Keratinocyte (primary cell): ENCODE measurements around the gene CALCOCO1. TPM values are rescaled to one million over a fixed set of nuclear protein-coding genes. Genes with fewer than 3 reads are reported as not detected.
"Not testable (repeated sequence)": the region's sequence is repeated elsewhere in the genome, so short reads cannot be mapped to it uniquely, and the experiment has no call there.

Experiments
- DNase-seq: peaks from one replicate; pipeline ENCODE4 v3.0.0-alpha.2; 2011; ENCODE audit warnings: low read depth, missing footprints, low spot score
- FAIRE-seq: peaks from 2 replicates; lab custom pipeline; 2011; peaks lifted over from hg19 to GRCh38; lab: Jason Lieb, UNC
- H2AFZ ChIP-seq: 2 replicates; pipeline ENCODE4 v1.6.0; 2012; ENCODE audit warnings: low read length, control low read depth, inconsistent platforms; ENCODE audit not compliant: control insufficient read depth
- H3K27ac ChIP-seq: 2 replicates; pipeline ENCODE4 v1.5.1; 2011; ENCODE audit warnings: low read length; ENCODE audit not compliant: control insufficient read depth, insufficient read depth
- H3K27me3 ChIP-seq: 3 replicates; pipeline ENCODE4 v1.6.0; 2011; ENCODE audit warnings: low read length; ENCODE audit not compliant: control insufficient read depth, insufficient read depth; ENCODE audit errors: extremely low read depth
- H3K36me3 ChIP-seq, 2 experiments: 2 replicates in 1 of 2; 3 replicates in 1 of 2; pipeline ENCODE4 v1.5.1; 2011; ENCODE audit warnings: low read length in 2 of 2, mild to moderate bottlenecking in 1 of 2; ENCODE audit not compliant: control insufficient read depth in 2 of 2, insufficient read depth in 2 of 2; ENCODE audit errors: extremely low read depth in 1 of 2
- H3K4me1 ChIP-seq: 3 replicates; pipeline ENCODE4 v1.5.1; 2011; ENCODE audit warnings: low read length; ENCODE audit not compliant: control insufficient read depth, insufficient read depth; ENCODE audit errors: extremely low read depth
- H3K4me2 ChIP-seq: 3 replicates; pipeline ENCODE4 v1.6.0; 2011; ENCODE audit warnings: low read depth, low read length; ENCODE audit not compliant: control insufficient read depth, insufficient read depth; ENCODE audit errors: extremely low read depth
- H3K4me3 ChIP-seq, 3 experiments: fragments of 200-600 bp in 1 of 3; sonication (generic) in 1 of 3; 2 replicates in 2 of 3; 3 replicates in 1 of 3; pipeline ENCODE4 v1.5.1; 2011 to 2016; ENCODE audit warnings: low read length in 3 of 3, mild to moderate bottlenecking in 3 of 3, control low read depth in 2 of 3, inconsistent platforms in 1 of 3, low read depth in 1 of 3, mixed read lengths in 1 of 3, mixed run types in 1 of 3, moderate library complexity in 1 of 3; ENCODE audit not compliant: control insufficient read depth in 2 of 3, insufficient read depth in 2 of 3; ENCODE audit errors: extremely low read depth in 1 of 3
- H3K79me2 ChIP-seq: 2 replicates; pipeline ENCODE4 v1.6.0; 2012; ENCODE audit warnings: low read length; ENCODE audit not compliant: control insufficient read depth, insufficient read depth
- H3K9ac ChIP-seq: 3 replicates; pipeline ENCODE4 v1.6.0; 2011; ENCODE audit warnings: low read length; ENCODE audit not compliant: control insufficient read depth, insufficient read depth; ENCODE audit errors: extremely low read depth
- H3K9me1 ChIP-seq: 3 replicates; pipeline ENCODE4 v1.6.0; 2011; ENCODE audit warnings: low read length; ENCODE audit not compliant: control insufficient read depth, insufficient read depth; ENCODE audit errors: extremely low read depth
- H3K9me3 ChIP-seq: 2 replicates; pipeline ENCODE4 v1.5.1; 2012; ENCODE audit warnings: low read depth, low read length; ENCODE audit not compliant: control insufficient read depth
- H4K20me1 ChIP-seq: 3 replicates; pipeline ENCODE4 v1.6.0; 2011; ENCODE audit warnings: low read length; ENCODE audit not compliant: control insufficient read depth, insufficient read depth; ENCODE audit errors: extremely low read depth
- EZH2 ChIP-seq: IDR thresholded peaks from one replicate; pipeline ENCODE4 v1.6.1; 2012; ENCODE audit warnings: inconsistent platforms, mild to moderate bottlenecking, low read length, moderate library complexity
- dilution Hi-C: fragments of 300-500 bp; cut with MboI; formaldehyde crosslinking; loops from one replicate; pipeline ENCODE4 v1.7.0; 2020; ENCODE audit warnings: low sequenced_read_pairs; ENCODE audit not compliant: extremely low pct_ligation_motif_present
- polyA plus RNA-seq, 5 experiments: library from polyadenylated mRNA; depleted of rRNA in 3 of 5; stranded (reverse) in 3 of 5; stranded (forward) in 1 of 5; unstranded in 1 of 5; fragments of >200 nt; gene quantifications; 1 replicate in 1 of 5; 2 replicates in 3 of 5; 3 replicates in 1 of 5; pipeline versions ENCODE4 v1.2.1 to v1.2.3, GENCODE V29; 2011 to 2012; ENCODE audit warnings: missing spikeins in 2 of 5, low read depth in 1 of 5, low replicate concordance in 1 of 5
- TF ChIP-seq, protein P1 (sequence below), 3 experiments: IDR thresholded peaks in 1 of 3; conservative IDR thresholded peaks in 1 of 3; optimal IDR thresholded peaks in 1 of 3; 2 replicates in 2 of 3; 3 replicates in 1 of 3; pipeline versions ENCODE3 to v1.5.1; 2011; ENCODE audit warnings: low read length in 3 of 3, mild to moderate bottlenecking in 3 of 3, moderate library complexity in 2 of 3, control low read depth in 1 of 3, inconsistent platforms in 1 of 3; ENCODE audit not compliant: insufficient read depth in 2 of 3; ENCODE audit errors: extremely low read depth in 1 of 3

The CALCOCO1 gene
- polyA plus RNA-seq, 1 donor (not counting 4 experiments of a cell fraction or from before 2014, with no cell fraction given) = 67.3 TPM

DNA sequence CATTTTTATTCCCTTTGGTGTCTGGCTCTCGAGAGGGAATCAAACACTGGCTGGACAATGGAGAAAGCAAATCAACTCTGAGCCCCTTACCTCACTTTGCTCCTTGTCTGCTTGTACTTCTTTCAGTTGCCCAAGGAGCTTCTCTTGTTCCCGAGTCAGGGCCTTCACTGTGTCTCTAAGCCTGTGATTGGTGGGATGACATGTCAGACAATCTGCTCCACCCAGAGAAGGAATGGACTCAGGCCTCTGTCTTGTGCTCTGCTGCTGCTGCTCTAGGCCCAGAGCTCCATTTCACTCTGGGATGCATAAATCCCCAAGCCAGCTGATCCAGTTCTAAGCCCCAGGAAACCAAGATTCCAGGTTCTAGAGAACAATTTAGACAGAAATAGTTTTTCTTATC is 7.6 kb downstream of the CALCOCO1 start:
- no peak overlapping the region for H2AFZ ChIP-seq
- dilution Hi-C loops = no loop called here
- FAIRE-seq (no peak), DNase-seq (no peak)
- TF ChIP-seq, protein P1, sequence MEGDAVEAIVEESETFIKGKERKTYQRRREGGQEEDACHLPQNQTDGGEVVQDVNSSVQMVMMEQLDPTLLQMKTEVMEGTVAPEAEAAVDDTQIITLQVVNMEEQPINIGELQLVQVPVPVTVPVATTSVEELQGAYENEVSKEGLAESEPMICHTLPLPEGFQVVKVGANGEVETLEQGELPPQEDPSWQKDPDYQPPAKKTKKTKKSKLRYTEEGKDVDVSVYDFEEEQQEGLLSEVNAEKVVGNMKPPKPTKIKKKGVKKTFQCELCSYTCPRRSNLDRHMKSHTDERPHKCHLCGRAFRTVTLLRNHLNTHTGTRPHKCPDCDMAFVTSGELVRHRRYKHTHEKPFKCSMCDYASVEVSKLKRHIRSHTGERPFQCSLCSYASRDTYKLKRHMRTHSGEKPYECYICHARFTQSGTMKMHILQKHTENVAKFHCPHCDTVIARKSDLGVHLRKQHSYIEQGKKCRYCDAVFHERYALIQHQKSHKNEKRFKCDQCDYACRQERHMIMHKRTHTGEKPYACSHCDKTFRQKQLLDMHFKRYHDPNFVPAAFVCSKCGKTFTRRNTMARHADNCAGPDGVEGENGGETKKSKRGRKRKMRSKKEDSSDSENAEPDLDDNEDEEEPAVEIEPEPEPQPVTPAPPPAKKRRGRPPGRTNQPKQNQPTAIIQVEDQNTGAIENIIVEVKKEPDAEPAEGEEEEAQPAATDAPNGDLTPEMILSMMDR (optimal IDR thresholded peaks at IDR 0.05 in 1 of 3, IDR thresholded peaks at IDR 0.05 in 1 of 3, conservative IDR thresholded peaks at IDR 0.05 in 1 of 3; ENCODE audit: extremely low read depth in 1 of 3, insufficient read depth in 2 of 3, low read length in 3 of 3) = no peak
- no peak for TF ChIP-seq EZH2
- peaks cover 6 to 24% of the 10 kb centered on the region in 2 experiments for H3K36me3 ChIP-seq
- no peaks in the 10 kb centered on the region for H3K79me2 ChIP-seq
- no peak overlapping the region for H3K4me3 ChIP-seq
- H4K20me1 ChIP-seq = no peaks in the 10 kb centered on the region
- H3K27ac ChIP-seq = no peak overlapping the region
- H3K4me2 ChIP-seq = no peak overlapping the region
- H3K9ac ChIP-seq = no peak overlapping the region
- H3K9me1 ChIP-seq = no peaks in the 10 kb centered on the region
- H3K27me3 ChIP-seq = no peaks in the 10 kb centered on the region
- H3K9me3 ChIP-seq = no peaks in the 10 kb centered on the region
- no peaks in the 10 kb centered on the region for H3K4me1 ChIP-seq

DNA sequence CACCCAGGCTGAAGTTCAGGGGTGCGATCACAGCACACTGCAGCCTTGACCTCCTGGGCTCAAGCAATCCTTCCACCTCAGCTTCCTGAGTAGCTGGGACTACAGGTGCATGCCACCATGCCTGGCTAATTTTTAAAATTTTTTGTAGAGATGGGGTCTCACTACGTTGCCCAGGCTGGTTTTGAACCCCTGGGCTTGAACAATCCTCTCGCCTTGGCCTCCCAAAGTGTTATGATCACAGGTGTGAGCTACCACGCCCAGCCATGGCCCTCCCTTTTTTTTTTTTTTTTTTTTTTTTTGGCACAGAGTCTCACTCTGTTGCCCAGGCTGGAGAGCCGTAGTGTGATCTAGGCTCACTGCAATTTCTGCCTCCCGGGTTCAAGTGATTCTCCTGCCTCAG is 8.7 kb downstream of the CALCOCO1 start:
- H3K9me1 ChIP-seq, H3K27ac ChIP-seq, H4K20me1 ChIP-seq, H3K9ac ChIP-seq, H3K4me3 ChIP-seq, dilution Hi-C loops, H3K27me3 ChIP-seq, H3K4me2 ChIP-seq, H2AFZ ChIP-seq, H3K9me3 ChIP-seq, FAIRE-seq, DNase-seq, H3K79me2 ChIP-seq, H3K4me1 ChIP-seq: not testable (repeated sequence)
- peaks cover 6 to 26% of the 10 kb centered on the region in 2 experiments for H3K36me3 ChIP-seq

DNA sequence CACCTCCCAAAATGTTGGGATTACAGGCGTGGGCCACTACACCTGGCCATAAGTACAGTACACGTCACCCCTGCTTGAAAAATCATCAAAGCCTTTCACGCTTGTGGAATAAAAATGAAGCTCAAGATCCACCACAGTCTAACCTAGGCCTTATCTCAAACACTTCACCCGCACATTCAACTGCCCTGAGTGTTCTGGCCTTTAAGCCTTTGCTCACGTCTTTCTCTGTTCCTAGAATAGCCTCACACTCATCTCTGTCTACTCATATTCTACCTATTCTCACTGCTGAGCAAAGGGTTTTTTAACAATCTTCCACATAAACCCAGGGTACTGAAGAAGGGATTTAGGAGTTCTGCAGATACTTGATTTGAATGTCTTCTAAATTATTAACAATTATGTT is 9.9 kb downstream of the CALCOCO1 start:
- dilution Hi-C loops = no loop called here
- Histone ChIP-seq H3K4me2 (no peak overlapping the region), H2AFZ (no peak overlapping the region), H3K79me2 (no peaks in the 10 kb centered on the region), H3K4me3 (no peak overlapping the region), H3K36me3 (peaks cover 6 to 28% of the 10 kb centered on the region in 2 experiments), H3K27me3 (no peaks in the 10 kb centered on the region), H3K9ac (no peak overlapping the region), H3K9me3 (no peaks in the 10 kb centered on the region), H3K4me1 (no peaks in the 10 kb centered on the region), H3K9me1 (no peaks in the 10 kb centered on the region), H4K20me1 (no peaks in the 10 kb centered on the region), H3K27ac (no peak overlapping the region)
- no peak for TF ChIP-seq EZH2
- TF ChIP-seq, protein P1 (optimal IDR thresholded peaks at IDR 0.05 in 1 of 3, IDR thresholded peaks at IDR 0.05 in 1 of 3, conservative IDR thresholded peaks at IDR 0.05 in 1 of 3; ENCODE audit: extremely low read depth in 1 of 3, insufficient read depth in 2 of 3, low read length in 3 of 3) = no peak
- no peak for DNase-seq
- FAIRE-seq = no peak
